A549 treated with CpdA at 1 μM for 4 hours (cell line): Measurements from ENCODE around the gene TCP11L1. TPM values are rescaled to one million over a fixed set of nuclear protein-coding genes. Genes with fewer than 3 reads are reported as not detected.

Source experiments
- total RNA-seq: library from RNA; stranded (reverse); fragments of 200-300 nt; extraction: Qiagen RNA extraction; gene quantifications from 5 replicates; pipeline ENCODE4 v1.2.3, GENCODE V29; 2022; ENCODE audit warnings: low read depth

The TCP11L1 gene, protein sequence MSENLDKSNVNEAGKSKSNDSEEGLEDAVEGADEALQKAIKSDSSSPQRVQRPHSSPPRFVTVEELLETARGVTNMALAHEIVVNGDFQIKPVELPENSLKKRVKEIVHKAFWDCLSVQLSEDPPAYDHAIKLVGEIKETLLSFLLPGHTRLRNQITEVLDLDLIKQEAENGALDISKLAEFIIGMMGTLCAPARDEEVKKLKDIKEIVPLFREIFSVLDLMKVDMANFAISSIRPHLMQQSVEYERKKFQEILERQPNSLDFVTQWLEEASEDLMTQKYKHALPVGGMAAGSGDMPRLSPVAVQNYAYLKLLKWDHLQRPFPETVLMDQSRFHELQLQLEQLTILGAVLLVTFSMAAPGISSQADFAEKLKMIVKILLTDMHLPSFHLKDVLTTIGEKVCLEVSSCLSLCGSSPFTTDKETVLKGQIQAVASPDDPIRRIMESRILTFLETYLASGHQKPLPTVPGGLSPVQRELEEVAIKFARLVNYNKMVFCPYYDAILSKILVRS
- 15.5 to 23.2 TPM (median 18.3 TPM) in 5 replicates for total RNA-seq

DNA sequence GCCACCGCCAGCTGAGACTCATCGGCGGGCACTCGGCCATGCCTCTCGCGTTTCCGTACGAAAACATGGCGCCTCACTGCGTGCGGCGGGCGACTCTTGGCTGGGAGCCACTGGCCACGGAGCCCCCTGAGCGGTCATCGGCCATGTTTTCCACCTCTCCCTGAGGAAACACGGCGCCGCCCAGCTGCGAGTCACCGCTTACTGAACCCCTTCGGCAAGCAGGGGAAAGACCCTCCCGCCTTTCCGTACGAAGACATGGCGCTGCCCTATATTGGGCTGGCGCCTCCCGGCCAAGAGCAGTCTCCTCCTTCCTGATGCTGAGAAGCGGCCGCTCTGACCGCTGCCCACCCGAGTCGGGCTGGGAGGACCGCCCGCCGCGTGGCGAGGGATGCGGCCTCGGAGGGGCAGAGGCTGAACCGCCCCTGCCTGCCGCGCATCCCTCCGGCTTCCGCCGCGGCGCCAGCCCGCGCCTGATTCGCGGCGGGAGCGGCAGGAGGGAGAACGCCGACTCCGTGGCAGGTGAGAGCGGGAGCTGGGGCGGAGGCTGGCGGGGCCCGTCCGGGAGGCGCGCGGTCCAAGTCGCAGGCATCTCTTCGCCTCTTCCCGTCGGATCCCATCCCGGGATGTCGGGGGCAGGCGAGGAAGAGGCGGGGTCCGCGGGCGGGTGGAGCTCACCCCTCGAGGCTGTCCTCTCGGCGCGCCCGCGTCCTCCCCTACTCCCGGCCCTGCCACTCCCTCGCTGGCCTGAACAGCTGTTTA lies at the start of gene TCP11L1:
Gene TCP11L1, plus strand, starts transcription at position 299 of the 759 bp plus-strand sequence. CDS start 4,202 bp downstream, outside the sequence.

DNA sequence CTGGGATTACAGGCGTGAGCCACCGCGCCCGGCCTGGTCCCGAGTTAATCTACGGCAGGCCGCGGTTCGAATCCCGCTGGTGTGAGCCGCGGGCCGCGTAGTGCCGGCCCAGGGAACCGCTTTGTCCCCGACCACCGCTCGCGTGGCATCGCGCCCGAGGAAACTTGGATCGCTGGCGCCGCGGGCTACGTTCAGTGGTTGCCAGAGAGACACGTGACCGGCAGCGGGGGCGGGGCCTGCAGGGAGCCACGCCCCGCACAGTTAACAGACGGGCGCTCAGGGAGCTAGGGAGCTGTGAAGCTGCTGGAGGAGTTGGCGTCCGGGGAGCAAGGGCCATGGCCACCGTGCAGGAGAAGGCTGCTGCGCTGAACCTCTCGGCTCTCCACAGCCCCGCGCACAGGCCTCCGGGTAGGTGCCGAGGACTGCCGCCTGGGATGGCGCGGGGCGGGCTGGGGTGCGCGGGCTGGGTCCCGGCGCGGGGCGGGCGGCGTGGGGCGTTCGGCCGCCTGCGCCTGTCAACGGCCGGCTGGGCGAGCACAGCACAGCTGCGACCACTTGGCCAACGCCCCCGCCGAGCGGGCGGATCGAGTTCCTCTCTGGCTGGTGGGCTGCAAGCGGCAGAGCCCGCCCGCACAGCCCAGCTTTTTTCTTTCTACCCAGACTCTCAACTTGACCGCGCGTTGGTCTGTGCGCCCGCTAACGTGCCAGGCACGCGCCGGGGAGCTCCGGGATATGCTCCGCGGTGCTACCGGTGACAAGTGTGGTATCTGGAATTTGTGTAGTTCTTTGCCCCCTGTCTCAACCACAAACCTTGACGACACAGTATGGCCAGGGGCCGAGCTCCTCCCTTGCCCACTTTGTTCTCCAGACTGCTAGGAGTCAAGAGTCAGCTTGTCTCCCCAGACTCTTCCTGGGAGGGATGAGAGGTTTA lies 23.5 kb upstream of the TCP11L1 start, which contains the start of gene DEPDC7:
Gene DEPDC7, plus strand, starts transcription at position 258 of the 931 bp plus-strand sequence. Its CDS starts 78 bp downstream, at position 336.

Other genes with a start within 250 kb of the TCP11L1 start
- gene CCDC73, start 244.9 kb upstream of the TCP11L1 start, total RNA-seq: 0.02 to 0.10 TPM (median 0.04 TPM) in 4 of 5 replicates, not detected in the other
- gene PRRG4, start 209.6 kb upstream of the TCP11L1 start, total RNA-seq: 0.56 to 0.73 TPM (median 0.58 TPM) in 5 replicates
- gene QSER1, start 146.8 kb upstream of the TCP11L1 start, total RNA-seq: 16.2 to 23.0 TPM (median 18.1 TPM) in 5 replicates
- gene DEPDC7, start 23.7 kb upstream of the TCP11L1 start, total RNA-seq: 6.0 to 7.9 TPM (median 7.2 TPM) in 5 replicates
- gene CSTF3, start 121.9 kb downstream of the TCP11L1 start, total RNA-seq: 26.0 to 31.2 TPM (median 28.7 TPM) in 5 replicates
- gene HIPK3, start 217.8 kb downstream of the TCP11L1 start, total RNA-seq: 14.1 to 18.6 TPM (median 15.6 TPM) in 5 replicates